SK-N-SH (cell line): ENCODE data around the gene SPAG9. TPM values are rescaled to one million over a fixed set of nuclear protein-coding genes. Genes with fewer than 3 reads are reported as not detected.
A peak's percentile ranks its signal among the peaks of the same experiment; 100 is the strongest.
"Not testable (repeated sequence)": the region's sequence is repeated elsewhere in the genome, so short reads cannot be mapped to it uniquely, and the experiment has no call there.

Source experiments
- CTCF ChIA-PET: fragments of 300-600, 350-600 bp; formaldehyde crosslinking; extraction: SDS; loops from one replicate; lab custom pipeline; 2021; lab: Yijun Ruan, JAX
- POLR2A ChIA-PET: fragments of 350-600 bp; sonication (Branson Sonifier 250); formaldehyde crosslinking; extraction: SDS; loops from one replicate; lab custom pipeline; 2020; ENCODE audit warnings: antibody characterized with exemption, inconsistent platforms; lab: Yijun Ruan, JAX
- DNase-seq: peaks from one replicate; pipeline ENCODE4 v3.0.0; 2012
- H2AFZ ChIP-seq: fragments of 200-600 bp; sonication (generic); 2 replicates; pipeline ENCODE4 v1.8.1; 2016; ENCODE audit warnings: antibody characterized with exemption, mild to moderate bottlenecking, low read depth
- H3F3A ChIP-seq: fragments of 200-600 bp; sonication (generic); replicated peaks from 2 replicates; pipeline ENCODE3; 2016; ENCODE audit warnings: antibody characterized with exemption, mild to moderate bottlenecking; ENCODE audit not compliant: insufficient read depth
- H3K27ac ChIP-seq, 2 experiments: fragments of 200-500 bp in 1 of 2; fragments of 200-600 bp in 1 of 2; sonication (Bioruptor generic) in 1 of 2; sonication (generic), shearing (Covaris generic) in 1 of 2; 2 replicates each; pipeline versions ENCODE4 v1.5.1 to v1.6.1; 2014 to 2016; ENCODE audit warnings: low read depth in 2 of 2, inconsistent platforms in 1 of 2, low read length in 1 of 2, mild to moderate bottlenecking in 1 of 2, mixed read lengths in 1 of 2
- H3K27me3 ChIP-seq: fragments of 200-600 bp; sonication (generic), shearing (Covaris generic); 2 replicates; pipeline ENCODE4 v1.6.1; 2016; ENCODE audit warnings: mixed run types; ENCODE audit not compliant: insufficient read depth
- H3K36me3 ChIP-seq, 2 experiments: fragments of 200-500 bp in 1 of 2; fragments of 200-600 bp in 1 of 2; sonication (Bioruptor generic) in 1 of 2; sonication (generic) in 1 of 2; replicated peaks in 1 of 2; 2 replicates each; pipeline versions ENCODE3 to v1.5.1; 2014 to 2016; ENCODE audit warnings: low read length in 1 of 2, mild to moderate bottlenecking in 1 of 2; ENCODE audit not compliant: insufficient read depth in 2 of 2, control insufficient read depth in 1 of 2
- H3K4me1 ChIP-seq, 2 experiments: fragments of 200-500 bp in 1 of 2; fragments of 200-600 bp in 1 of 2; sonication (Bioruptor generic) in 1 of 2; sonication (generic), shearing (Covaris generic) in 1 of 2; 2 replicates each; pipeline versions ENCODE4 v1.5.1 to v1.6.1; 2014 to 2016; ENCODE audit warnings: low read depth in 1 of 2, low read length in 1 of 2, mixed run types in 1 of 2; ENCODE audit not compliant: insufficient read depth in 2 of 2, control insufficient read depth in 1 of 2
- H3K4me2 ChIP-seq: fragments of 200-600 bp; sonication (generic), shearing (Covaris generic); 2 replicates; pipeline ENCODE4 v1.6.1; 2017; ENCODE audit warnings: mixed run types
- H3K4me3 ChIP-seq, 2 experiments: fragments of 200-500 bp in 1 of 2; fragments of 200-600 bp in 1 of 2; sonication (Bioruptor generic) in 1 of 2; sonication (generic), shearing (Covaris generic) in 1 of 2; 2 replicates each; pipeline versions ENCODE4 v1.5.1 to v1.8.1; 2014 to 2016; ENCODE audit warnings: low read depth in 2 of 2, inconsistent platforms in 1 of 2, low read length in 1 of 2, mild to moderate bottlenecking in 1 of 2, mixed read lengths in 1 of 2, moderate library complexity in 1 of 2
- H3K79me2 ChIP-seq: fragments of 200-600 bp; sonication (generic); 2 replicates; pipeline ENCODE4 v1.8.1; 2017; ENCODE audit warnings: mild to moderate bottlenecking; ENCODE audit not compliant: insufficient read depth
- H3K9ac ChIP-seq: fragments of 200-600 bp; sonication (generic); 2 replicates; pipeline ENCODE4 v1.6.1; 2017; ENCODE audit warnings: mixed run types
- H3K9me2 ChIP-seq: fragments of 200-600 bp; sonication (generic); 2 replicates; pipeline ENCODE4 v1.6.1; 2017; ENCODE audit warnings: mixed run types
- H3K9me3 ChIP-seq: fragments of 200-600 bp; sonication (generic); 2 replicates; pipeline ENCODE4 v1.6.1; 2017; ENCODE audit warnings: mixed run types, mild to moderate bottlenecking, moderate library complexity
- H4K20me1 ChIP-seq: fragments of 200-600 bp; sonication (generic); 2 replicates; pipeline ENCODE4 v1.6.1; 2017; ENCODE audit warnings: mild to moderate bottlenecking, mixed run types; ENCODE audit not compliant: insufficient read depth
- CTCF ChIP-seq: fragments of 200-600 bp; sonication (generic); IDR thresholded peaks from 2 replicates; pipeline ENCODE4 v1.6.1; 2017; ENCODE audit warnings: antibody characterized with exemption, mild to moderate bottlenecking, moderate library complexity
- ELF1 ChIP-seq: IDR thresholded peaks from 2 replicates; pipeline ENCODE4 v1.4.0; 2012
- EP300 ChIP-seq, 2 experiments: IDR thresholded peaks; 2 replicates each; pipeline versions ENCODE4 v1.4.0 to v1.6.1; 2012; ENCODE audit warnings: borderline replicate concordance in 1 of 2, low read depth in 1 of 2, low read length in 1 of 2
- FOSL2 ChIP-seq: IDR thresholded peaks from 2 replicates; pipeline ENCODE4 v1.4.0; 2012; ENCODE audit warnings: low read depth, mild to moderate bottlenecking, moderate library complexity, borderline replicate concordance
- JUND ChIP-seq: IDR thresholded peaks from 2 replicates; pipeline ENCODE4 v1.4.0; 2012
- MAX ChIP-seq: IDR thresholded peaks from 2 replicates; pipeline ENCODE4 v1.4.0; 2012; ENCODE audit warnings: low read depth
- NFIC ChIP-seq: IDR thresholded peaks from 2 replicates; pipeline ENCODE4 v1.4.0; 2012; ENCODE audit warnings: borderline replicate concordance
- SIN3A ChIP-seq: IDR thresholded peaks from 2 replicates; pipeline ENCODE4 v1.6.1; 2012; ENCODE audit warnings: low read depth, mild to moderate bottlenecking, low read length, moderate library complexity, borderline replicate concordance
- TCF12 ChIP-seq: IDR thresholded peaks from 2 replicates; pipeline ENCODE4 v1.4.0; 2012
- YY1 ChIP-seq: IDR thresholded peaks from 2 replicates; pipeline ENCODE4 v1.4.0; 2012; ENCODE audit warnings: low read depth, mild to moderate bottlenecking
- ZBTB33 ChIP-seq: IDR thresholded peaks from 2 replicates; pipeline ENCODE4 v1.4.0; 2012; ENCODE audit warnings: low read depth, borderline replicate concordance
- WGBS: methylation state at CpG from one replicate; pipeline ENCODE4 v1.1.6; 2017; ENCODE audit warnings: low lambda C conversion rate; 5-methylcytosine and 5-hydroxymethylcytosine counted together
- polyA plus RNA-seq, 3 experiments: library from polyadenylated mRNA; depleted of rRNA; stranded (reverse); fragments of >200 nt; gene quantifications; 2 replicates each; pipeline ENCODE4 v1.2.3, GENCODE V29; 2012

The SPAG9 gene
- polyA plus RNA-seq, 1 of the 3 experiments (the other 2 are of a cell fraction) = 32.1 TPM

GRCh38 chr17:51083981-51084380, 36.7 kb downstream of the SPAG9 start:
- no peak overlapping the region for H2AFZ ChIP-seq
- CTCF ChIA-PET = no interaction called here

GRCh38 chr17:51083364-51083763, 37.3 kb downstream of the SPAG9 start:
- H3K9ac ChIP-seq, H3K4me2 ChIP-seq, H3K9me2 ChIP-seq, H3K27me3 ChIP-seq, POLR2A ChIA-PET, DNase-seq, H2AFZ ChIP-seq, H3K4me3 ChIP-seq, H3K9me3 ChIP-seq, H4K20me1 ChIP-seq, CTCF ChIA-PET: not testable (repeated sequence)
- H3K79me2 ChIP-seq = peaks cover 88% of the 10 kb centered on the region
- WGBS = 92% methylated on average over 7 of the region's 7 CpGs
- peaks cover 66% of the 10 kb centered on the region for H3F3A ChIP-seq
- H3K27ac ChIP-seq = peak overlapping the region in 1 of 2 experiments; percentile 93; a peak in 1 of 4 replicates
- peaks cover 0 to 11% of the 10 kb centered on the region in 2 experiments; a peak in 1 of 4 replicates for H3K4me1 ChIP-seq
- H3K36me3 ChIP-seq = peaks cover 0 to 17% of the 10 kb centered on the region in 2 experiments

More at GRCh38 chr17:51083981-51084380, 36.7 kb downstream of the SPAG9 start:
- Histone ChIP-seq H3K9me3 (no peaks in the 10 kb centered on the region), H4K20me1 (peaks cover 6% of the 10 kb centered on the region; the same call in 1 of the 2 replicates), H3K79me2 (peaks cover 91% of the 10 kb centered on the region), H3K27ac (peak overlapping the region in 1 of 2 experiments; percentile 93; a peak in 2 of 4 replicates), H3K4me2 (no peak overlapping the region), H3F3A (peaks cover 63% of the 10 kb centered on the region), H3K4me1 (peaks cover 0 to 11% of the 10 kb centered on the region in 2 experiments; a peak in 1 of 4 replicates), H3K27me3 (no peaks in the 10 kb centered on the region), H3K9me2 (no peaks in the 10 kb centered on the region), H3K9ac (no peak overlapping the region), H3K36me3 (peaks cover 0 to 14% of the 10 kb centered on the region in 2 experiments), H3K4me3 (no peak overlapping the region)
- DNase-seq = no peak
- no peak for TF ChIP-seq ELF1
- TF ChIP-seq ZBTB33 = no peak
- no peak for TF ChIP-seq CTCF
- POLR2A ChIA-PET = no interaction called here
- 95% methylated on average over 1 of the region's 1 CpG for WGBS

- peaks cover 3% of the 10 kb centered on the region; the same call in 1 of the 2 replicates for H4K20me1 ChIP-seq
- peaks cover 98% of the 10 kb centered on the region for H3K79me2 ChIP-seq
- POLR2A ChIA-PET = no interaction called here
- no peak overlapping the region for H2AFZ ChIP-seq
- CTCF ChIA-PET = interaction anchor here (0.6 kb wide), 1 partner anchor 69 kb away, joined by 3 read pairs; no protein-coding TSS in a partner anchor
- no peak overlapping the region for H3K4me2 ChIP-seq
- no peak overlapping the region for H3K4me3 ChIP-seq
- TF ChIP-seq MAX (peak; percentile 14; the same call in 1 of the 2 replicates), JUND (peak; percentile 73), NFIC (peak; percentile 66), FOSL2 (peak; percentile 82), ELF1 (no peak), EP300 (IDR thresholded peaks at IDR 0.05; ENCODE audit: borderline replicate concordance in 1 of 2, low read depth in 1 of 2, low read length in 1 of 2) (0 out of 4 replicates have a peak, but pooled peaks of 1 of the 2 experiments have one; percentile 32), TCF12 (peak; percentile 35; the same call in 1 of the 2 replicates), SIN3A (no peak), YY1 (peak; percentile 58; the same call in 1 of the 2 replicates), ZBTB33 (no peak)
- H3K9me3 ChIP-seq = no peaks in the 10 kb centered on the region; the same call in 1 of the 2 replicates
- H3K9me2 ChIP-seq = no peaks in the 10 kb centered on the region
- no peak overlapping the region for H3K9ac ChIP-seq
- no peaks in the 10 kb centered on the region for H3K27me3 ChIP-seq
- H3K36me3 ChIP-seq = peaks cover 2 to 42% of the 10 kb centered on the region in 2 experiments
- H3F3A ChIP-seq = peaks cover 30% of the 10 kb centered on the region
- H3K4me1 ChIP-seq = no peaks in the 10 kb centered on the region
- H3K27ac ChIP-seq = peak overlapping the region in 1 of 2 experiments; percentile 38; a peak in 2 of 4 replicates
- 76% methylated on average over 5 of the region's 5 CpGs for WGBS
- DNase-seq = no peak
Observed at GRCh38 chr17:51079049-51079448, 41.6 kb downstream of the SPAG9 start.
